ENCODE results near the gene LMNTD1. TPM values are rescaled to one million over a fixed set of nuclear protein-coding genes. Genes with fewer than 3 reads are reported as not detected.

The LMNTD1 gene
- total and polyA plus RNA-seq, 2 of the 4 experiments (the other 2 are of a cell fraction): 1.5 to 4.3 TPM

DNA sequence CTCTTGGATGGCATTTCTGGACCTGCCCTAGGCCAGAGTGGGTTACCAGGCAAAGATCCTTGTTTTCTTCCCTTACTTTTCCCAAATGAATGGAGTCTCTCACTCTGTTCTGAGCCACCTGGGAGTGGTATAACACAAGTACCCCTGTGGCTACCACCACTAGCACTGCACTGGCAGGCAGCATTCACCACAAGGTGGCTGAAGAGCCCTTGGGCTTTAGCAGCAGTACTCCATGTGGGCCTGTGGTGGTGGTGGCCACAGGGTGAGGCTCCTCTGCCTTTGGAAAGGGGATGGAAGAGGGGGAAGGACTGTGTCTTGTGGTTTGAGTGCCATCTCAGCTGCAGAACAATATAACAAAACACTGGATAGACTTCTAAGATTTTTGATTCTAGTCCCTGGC, 38.1 kb upstream of the LMNTD1 start:
- H3K36me3 ChIP-seq (ENCODE audit: control insufficient read depth, insufficient read depth, low read length): no peaks in the 10 kb centered on the region
- no peak overlapping the region for H4K8ac ChIP-seq (ENCODE audit: low read depth in 2 of 2, low read length in 2 of 2)
- no peak overlapping the region for H4K5ac ChIP-seq (ENCODE audit: low read depth, low read length)
- in situ Hi-C loops (cut with MboI; ENCODE audit: low sequenced_read_pairs): no loop called here
- peaks cover 3% of the 10 kb centered on the region; the same call in 1 of the 2 replicates for H3K4me1 ChIP-seq (ENCODE audit: control insufficient read depth, insufficient read depth, low read length)
- ATAC-seq (ENCODE audit: low read depth) (0 out of 2 replicates have a peak, but pooled peaks have one; percentile 27), DNase-seq (no peak)
- no peak overlapping the region for H2AFZ ChIP-seq (replicated peaks; ENCODE audit: low read length, poor library complexity)
- H3K14ac ChIP-seq (replicated peaks; ENCODE audit: low read depth, low read length): no peak overlapping the region
- CTCF ChIA-PET: no interaction called here
- no peak overlapping the region for H2AK5ac ChIP-seq (ENCODE audit: low read depth, low read length)
- no peaks in the 10 kb centered on the region for H3K79me1 ChIP-seq (ENCODE audit: low read depth in 1 of 2, low read length in 2 of 2)
- H2BK120ac ChIP-seq (ENCODE audit: low read depth, low read length): no peak overlapping the region
- H2BK15ac ChIP-seq (ENCODE audit: low read depth, low read length): no peak overlapping the region
- no peaks in the 10 kb centered on the region for H4K20me1 ChIP-seq (ENCODE audit: insufficient read depth, low read length)
- peaks cover 4% of the 10 kb centered on the region for H3K9me3 ChIP-seq (ENCODE audit: control insufficient read depth, insufficient read depth, low read length)
- H2BK20ac ChIP-seq (ENCODE audit: low read depth, low read length): no peak overlapping the region
- H3K4ac ChIP-seq (ENCODE audit: low read depth, low read length): no peak overlapping the region
- H3K9me1 ChIP-seq (ENCODE audit: insufficient read depth, low read length): no peaks in the 10 kb centered on the region
- H3K27ac ChIP-seq (ENCODE audit: insufficient read depth, low read length): no peak overlapping the region
- H2AK9ac ChIP-seq (replicated peaks; ENCODE audit: low read depth, low read length, poor library complexity): no peak overlapping the region
- no peak overlapping the region for H3K9ac ChIP-seq (ENCODE audit: low read depth, low read length)
- dilution Hi-C loops (cut with HindIII; ENCODE audit: low sequenced_read_pairs, unreplicated experiment): no loop called here
- H3K23ac ChIP-seq (ENCODE audit: low read depth, low read length): no peak overlapping the region
- TF ChIP-seq FOS (IDR thresholded peaks at IDR 0.05; ENCODE audit: low read depth, low read length): no peak
- no peak for TF ChIP-seq NFE2L2 (IDR thresholded peaks at IDR 0.05; ENCODE audit: low read depth, low read length)
- TF ChIP-seq RFX5 (IDR thresholded peaks at IDR 0.05; ENCODE audit: low read depth, low read length): no peak
- TF ChIP-seq CEBPB (IDR thresholded peaks at IDR 0.05; ENCODE audit: low read depth, low read length): no peak
- TF ChIP-seq RCOR1 (IDR thresholded peaks at IDR 0.05; ENCODE audit: insufficient replicate concordance, low read length): no peak
- TF ChIP-seq, protein P1, sequence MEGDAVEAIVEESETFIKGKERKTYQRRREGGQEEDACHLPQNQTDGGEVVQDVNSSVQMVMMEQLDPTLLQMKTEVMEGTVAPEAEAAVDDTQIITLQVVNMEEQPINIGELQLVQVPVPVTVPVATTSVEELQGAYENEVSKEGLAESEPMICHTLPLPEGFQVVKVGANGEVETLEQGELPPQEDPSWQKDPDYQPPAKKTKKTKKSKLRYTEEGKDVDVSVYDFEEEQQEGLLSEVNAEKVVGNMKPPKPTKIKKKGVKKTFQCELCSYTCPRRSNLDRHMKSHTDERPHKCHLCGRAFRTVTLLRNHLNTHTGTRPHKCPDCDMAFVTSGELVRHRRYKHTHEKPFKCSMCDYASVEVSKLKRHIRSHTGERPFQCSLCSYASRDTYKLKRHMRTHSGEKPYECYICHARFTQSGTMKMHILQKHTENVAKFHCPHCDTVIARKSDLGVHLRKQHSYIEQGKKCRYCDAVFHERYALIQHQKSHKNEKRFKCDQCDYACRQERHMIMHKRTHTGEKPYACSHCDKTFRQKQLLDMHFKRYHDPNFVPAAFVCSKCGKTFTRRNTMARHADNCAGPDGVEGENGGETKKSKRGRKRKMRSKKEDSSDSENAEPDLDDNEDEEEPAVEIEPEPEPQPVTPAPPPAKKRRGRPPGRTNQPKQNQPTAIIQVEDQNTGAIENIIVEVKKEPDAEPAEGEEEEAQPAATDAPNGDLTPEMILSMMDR (conservative IDR thresholded peaks at IDR 0.05; ENCODE audit: low read depth, low read length): no peak; the same call in 1 of the 2 replicates
- intact Hi-C loops (cut with micrococcal nuclease): no loop called here
- H2BK5ac ChIP-seq (ENCODE audit: low read depth, low read length, poor library complexity, severe bottlenecking): no peak overlapping the region
- no peaks in the 10 kb centered on the region for H3K27me3 ChIP-seq (ENCODE audit: control insufficient read depth, insufficient read depth, low read length)
- BruUV-seq (replicated peaks): no TSS peak
- no peak overlapping the region for H3K4me2 ChIP-seq (ENCODE audit: low read depth, low read length)
- POLR2A ChIA-PET (ENCODE audit: unreplicated experiment): no interaction called here
- H4K91ac ChIP-seq (ENCODE audit: insufficient read depth, low read depth, low read length): no peak overlapping the region
- no peak overlapping the region for H3K4me3 ChIP-seq (ENCODE audit: insufficient read depth, low read depth, low read length)
- H3K18ac ChIP-seq (ENCODE audit: low read depth, low read length): no peak overlapping the region
- no peak overlapping the region for H3K56ac ChIP-seq (ENCODE audit: extremely low read depth, insufficient read depth, low read length)

All from IMR-90 (cell line).